NOMO-1 treated with dmso at 0.1 percent for 144 hours (cell line): ENCODE measurements around the gene FKBP5.
"Not testable (repeated sequence)": the region's sequence is repeated elsewhere in the genome, so short reads cannot be mapped to it uniquely, and the experiment has no call there.

Experiments
- DNase-seq: peaks from one replicate; lab custom pipeline; 2025; ENCODE audit not compliant: unreplicated experiment; lab: John Stamatoyannopoulos, UW

The FKBP5 gene

GRCh38 chr6:35550437-35550836 is 138.3 kb downstream of the FKBP5 start:
- no peak for DNase-seq

GRCh38 chr6:35547676-35548075 is 141.0 kb downstream of the FKBP5 start:
- DNase-seq = no peak

- no peak for DNase-seq
Measured at GRCh38 chr6:35544769-35545361, 143.8 kb downstream of the FKBP5 start.

GRCh38 chr6:35543459-35544193 is 145.1 kb downstream of the FKBP5 start:
- no peak for DNase-seq

GRCh38 chr6:35541836-35542235 is 146.9 kb downstream of the FKBP5 start:
- DNase-seq = no peak

- no peak for DNase-seq
Measured at GRCh38 chr6:35539223-35539622, 149.5 kb downstream of the FKBP5 start.

GRCh38 chr6:35535847-35536246 is 152.9 kb downstream of the FKBP5 start:
- DNase-seq = not testable (repeated sequence)

GRCh38 chr6:35534407-35535170 is 154.1 kb downstream of the FKBP5 start:
- DNase-seq = no peak

GRCh38 chr6:35533981-35534380 is 154.7 kb downstream of the FKBP5 start:
- no peak for DNase-seq

GRCh38 chr6:35532126-35532525 is 156.6 kb downstream of the FKBP5 start:
- DNase-seq = no peak

- DNase-seq = no peak
Measured at GRCh38 chr6:35524380-35525020, 164.2 kb downstream of the FKBP5 start.
